A549 (cell line): ENCODE data around the gene KCP. TPM values are rescaled to one million over a fixed set of nuclear protein-coding genes. Genes with fewer than 3 reads are reported as not detected.

Experiments used
- ATAC-seq, 2 experiments: fragments of 200-7000 bp in 1 of 2; fragments of >200 bp in 1 of 2; cut with Nextera tagmentation in 1 of 2; cut with Tn5 transposase in 1 of 2; 3 replicates each; pipeline versions ENCODE4 v1.8.0 to v1.9.1; 2018 to 2020; ENCODE audit warnings: mild to moderate bottlenecking in 1 of 2, moderate library complexity in 1 of 2
- CTCF ChIA-PET: fragments of 300-600 bp; sonication (Branson Sonifier 250); formaldehyde crosslinking; extraction: SDS; loops from one replicate; lab custom pipeline; 2021; ENCODE audit warnings: antibody characterized with exemption, inconsistent platforms; lab: Yijun Ruan, JAX
- POLR2A ChIA-PET: fragments of 350-600 bp; formaldehyde crosslinking; extraction: SDS; loops from one replicate; lab custom pipeline; 2021; ENCODE audit warnings: antibody characterized with exemption, inconsistent platforms; lab: Yijun Ruan, JAX
- DNase-seq, 2 experiments: peaks; one replicate each; pipeline versions ENCODE4 v3.0.0 to v3.0.0-alpha.2; 2011 to 2016; ENCODE audit warnings: low read depth in 1 of 2, low spot score in 1 of 2
- FAIRE-seq: peaks from 2 replicates; lab custom pipeline; 2011; peaks lifted over from hg19 to GRCh38; lab: Jason Lieb, UNC
- H3K27ac ChIP-seq, 2 experiments: fragments of >200 bp; sonication (Bioruptor Twin); formaldehyde crosslinking; 3 replicates each; pipeline ENCODE4 v1.5.1; 2016 to 2017
- H3K4me1 ChIP-seq: fragments of >200 bp; sonication (Bioruptor Twin); formaldehyde crosslinking; 3 replicates; pipeline ENCODE4 v1.6.1; 2016
- H3K4me2 ChIP-seq: fragments of >200 bp; sonication (Bioruptor Twin); formaldehyde crosslinking; 3 replicates; pipeline ENCODE4 v1.6.1; 2016
- H3K4me3 ChIP-seq: fragments of >200 bp; sonication (Bioruptor Twin); formaldehyde crosslinking; 3 replicates; pipeline ENCODE4 v1.5.1; 2016
- H3K9me3 ChIP-seq: fragments of >200 bp; sonication (Bioruptor Twin); formaldehyde crosslinking; 3 replicates; pipeline ENCODE4 v1.6.1; 2016
- BHLHE40 ChIP-seq: IDR thresholded peaks from 2 replicates; pipeline ENCODE4 v1.6.1; 2012; ENCODE audit warnings: low read depth, low read length, inconsistent platforms
- CBX8 ChIP-seq: fragments of 200-600 bp; sonication (generic); IDR thresholded peaks from 2 replicates; pipeline ENCODE4 v1.6.1; 2016
- CHD4 ChIP-seq: fragments of 200-600 bp; sonication (generic); IDR thresholded peaks from 2 replicates; pipeline ENCODE4 v1.6.1; 2016; ENCODE audit warnings: antibody characterized with exemption, mild to moderate bottlenecking, borderline replicate concordance
- EHF ChIP-seq: fragments of 250-450 bp; sonication (Bioruptor Pico); IDR thresholded peaks from 2 replicates; pipeline ENCODE4 v1.5.0; 2020; ENCODE audit warnings: mild to moderate bottlenecking
- FOSL2 ChIP-seq, 2 experiments: fragments of 450-650 bp in 1 of 2; fragments of >200 bp in 1 of 2; sonication (Bioruptor Twin) in 1 of 2; formaldehyde crosslinking; IDR thresholded peaks; 2 replicates each; pipeline versions ENCODE4 v1.5.0 to v1.6.1; 2016 to 2020; ENCODE audit warnings: mild to moderate bottlenecking in 1 of 2, moderate library complexity in 1 of 2
- FOXS1 ChIP-seq: fragments of 250-450 bp; sonication (Bioruptor Pico); IDR thresholded peaks from 2 replicates; pipeline ENCODE4 v1.5.0; 2020; ENCODE audit warnings: mild to moderate bottlenecking, moderate library complexity
- HOXB5 ChIP-seq: fragments of 250-450 bp; sonication (Bioruptor Pico); IDR thresholded peaks from 2 replicates; pipeline ENCODE4 v1.5.0; 2020; ENCODE audit warnings: mild to moderate bottlenecking, moderate library complexity
- JUN ChIP-seq, 2 experiments: fragments of >200 bp; sonication (Bioruptor Twin); formaldehyde crosslinking; IDR thresholded peaks; 2 replicates in 1 of 2; 3 replicates in 1 of 2; pipeline ENCODE4 v1.6.1; 2016 to 2017
- NFE2L2 ChIP-seq: fragments of 150-350 bp; conservative IDR thresholded peaks from 2 replicates; pipeline ENCODE4 v1.6.1; 2014; ENCODE audit warnings: low read length
- NPAS2 ChIP-seq: fragments of 250-450 bp; sonication (Bioruptor Pico); IDR thresholded peaks from 2 replicates; pipeline ENCODE4 v1.8.0; 2022; ENCODE audit warnings: mild to moderate bottlenecking, moderate library complexity, borderline replicate concordance
- POLR2A ChIP-seq: IDR thresholded peaks from 2 replicates; pipeline ENCODE4 v1.6.1; 2012; ENCODE audit warnings: mild to moderate bottlenecking, low read length
- TFCP2L1 ChIP-seq: fragments of 250-450 bp; sonication (Bioruptor Pico); IDR thresholded peaks from 2 replicates; pipeline ENCODE4 v1.5.0; 2021; ENCODE audit warnings: mild to moderate bottlenecking
- ZC3H11A ChIP-seq: fragments of 450-650 bp; IDR thresholded peaks from 2 replicates; pipeline ENCODE4 v1.6.1; 2014; ENCODE audit warnings: antibody characterized with exemption, mild to moderate bottlenecking
- WGBS: methylation state at CpG from one replicate; pipeline ENCODE4 v1.1.6; 2017; ENCODE audit errors: missing lambda C conversion rate; 5-methylcytosine and 5-hydroxymethylcytosine counted together
- polyA plus RNA-seq, 4 experiments: library from polyadenylated mRNA; depleted of rRNA in 3 of 4; stranded (reverse); fragments of >200 nt; fragmentation: RNase III in 1 of 4; extraction: RNeasy Plus Mini Kit Qiagen cat#74134 plus additional on column Dnase treatment in 1 of 4; gene quantifications; 2 replicates in 3 of 4; 3 replicates in 1 of 4; pipeline ENCODE4 v1.2.3, GENCODE V29; 2011 to 2017
- TF ChIP-seq, protein P1 (sequence below): fragments of >200 bp; sonication (Bioruptor Twin); formaldehyde crosslinking; IDR thresholded peaks from 3 replicates; pipeline ENCODE4 v1.6.1; 2016
- TF ChIP-seq, protein P2 (sequence below): IDR thresholded peaks from 2 replicates; pipeline ENCODE4 v1.6.1; 2012
- TF ChIP-seq, protein P3 (sequence below): fragments of >200 bp; sonication (Bioruptor Twin); formaldehyde crosslinking; IDR thresholded peaks from 3 replicates; pipeline ENCODE4 v1.5.1; 2016
- TF ChIP-seq, protein P4 (sequence below): fragments of 450-650 bp; IDR thresholded peaks from 2 replicates; pipeline ENCODE4 v1.6.1; 2014; ENCODE audit warnings: antibody characterized with exemption
- TF ChIP-seq, protein P5 (sequence below): IDR thresholded peaks from 2 replicates; pipeline ENCODE4 v1.6.1; 2012
- TF ChIP-seq, protein P6 (sequence below): fragments of 250-450 bp; sonication (Bioruptor Pico); IDR thresholded peaks from 2 replicates; pipeline ENCODE4 v1.5.0; 2020; ENCODE audit warnings: low read depth, mild to moderate bottlenecking, moderate library complexity

The KCP gene
- polyA plus RNA-seq, 2 of the 4 experiments (the other 2 are of a cell fraction) = 0.14 TPM; not detected in 1

DNA sequence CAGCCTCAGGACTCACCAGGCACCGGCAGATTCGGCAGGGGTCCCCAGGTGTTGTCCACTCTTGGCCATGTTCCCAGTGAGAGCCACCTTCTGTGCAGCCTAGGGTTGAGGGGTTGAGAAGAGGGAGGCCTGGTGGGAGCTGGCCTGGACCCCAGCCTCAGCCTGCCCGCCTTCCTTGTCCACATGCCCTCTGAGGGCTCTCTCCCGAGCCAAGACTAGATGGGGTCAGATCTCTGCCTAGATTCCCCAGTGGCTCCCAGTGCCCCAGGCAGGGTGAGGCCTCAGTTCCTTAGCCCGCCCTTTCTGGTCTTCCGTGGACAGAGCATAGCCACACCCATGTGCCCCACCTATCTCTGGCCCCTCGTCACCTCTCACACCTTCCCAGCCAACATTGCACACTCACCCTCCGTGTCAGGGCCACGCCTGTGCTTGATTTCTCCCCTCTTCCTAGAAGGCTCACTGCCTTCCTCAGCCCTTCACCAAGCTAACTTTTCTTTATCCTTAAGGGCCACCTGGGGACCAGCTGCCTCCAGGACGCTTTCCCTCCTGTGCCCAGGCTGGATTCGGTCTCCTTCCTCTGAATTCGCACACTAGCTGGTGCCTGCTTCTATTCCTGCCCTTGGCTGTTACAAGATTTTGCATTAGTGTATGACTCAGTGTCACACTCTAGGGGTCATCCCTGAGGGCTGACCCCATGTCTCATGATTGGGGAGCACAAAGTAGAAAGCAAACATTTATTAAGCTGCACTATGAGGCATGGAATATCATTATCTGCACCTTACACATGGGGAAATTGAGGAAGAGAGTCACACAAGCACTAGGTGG is 7.5 kb downstream of the KCP start:
- Histone ChIP-seq H3K27ac (no peak overlapping the region), H3K4me2 (peak overlapping the region; percentile 38; the same call in 2 of the 3 replicates), H3K9me3 (no peaks in the 10 kb centered on the region), H3K4me3 (no peak overlapping the region), H3K4me1 (peaks cover 16% of the 10 kb centered on the region; the same call in 2 of the 3 replicates)
- FAIRE-seq (no peak), ATAC-seq (peak in 1 of 2 experiments; percentile 12; a peak in 1 of 6 replicates), DNase-seq (no peak)
- ChIA-PET POLR2A (interaction anchor here (0.6 kb wide), 1 partner anchor 17 kb away, joined by 9 read pairs; no protein-coding TSS in a partner anchor), CTCF (interaction anchor here (0.8 to 3.5 kb wide), 10 partner anchors 10 to 515 kb away, joined by 3 to 28 read pairs (median 3); no protein-coding TSS in a partner anchor)
- 55% methylated on average over 12 of the region's 12 CpGs for WGBS
- TF ChIP-seq HOXB5 (CRISPR knock-in tag) = no peak

DNA sequence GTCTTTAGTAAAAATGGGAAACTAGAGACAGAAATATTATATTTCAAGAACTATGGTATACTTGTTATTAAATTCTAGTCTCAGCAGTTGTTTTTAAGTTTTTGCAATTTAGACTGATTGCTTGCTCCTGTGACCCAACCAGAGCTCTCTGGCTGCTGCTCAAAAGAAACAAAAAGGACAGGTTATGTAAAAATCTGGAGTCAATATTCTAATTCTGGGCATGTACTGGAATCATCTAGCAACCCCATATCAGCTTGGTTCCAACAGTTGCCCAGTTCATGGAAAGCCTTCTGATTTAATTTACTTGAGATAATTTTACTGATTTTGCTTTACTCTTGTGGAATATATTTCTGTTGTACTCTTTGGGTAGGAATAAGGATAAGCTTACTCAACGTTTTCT is 10.3 kb downstream of the KCP start:
- no peak for ATAC-seq
- ChIA-PET POLR2A (interaction anchor here (0.6 kb wide), 1 partner anchor 157 kb away, joined by 3 read pairs; no protein-coding TSS in a partner anchor), CTCF (interaction anchor here (1.0 to 3.5 kb wide), 6 partner anchors 14 to 264 kb away, joined by 3 to 15 read pairs (median 4); no protein-coding TSS in a partner anchor)
- Histone ChIP-seq H3K4me1 (peaks cover 20% of the 10 kb centered on the region; the same call in 2 of the 3 replicates), H3K27ac (no peak overlapping the region), H3K9me3 (no peaks in the 10 kb centered on the region), H3K4me2 (no peak overlapping the region), H3K4me3 (no peak overlapping the region)
- 2% methylated on average over 1 of the region's 1 CpG for WGBS
- no peak for FAIRE-seq
- TF ChIP-seq BHLHE40 = no peak
- no peak for DNase-seq

DNA sequence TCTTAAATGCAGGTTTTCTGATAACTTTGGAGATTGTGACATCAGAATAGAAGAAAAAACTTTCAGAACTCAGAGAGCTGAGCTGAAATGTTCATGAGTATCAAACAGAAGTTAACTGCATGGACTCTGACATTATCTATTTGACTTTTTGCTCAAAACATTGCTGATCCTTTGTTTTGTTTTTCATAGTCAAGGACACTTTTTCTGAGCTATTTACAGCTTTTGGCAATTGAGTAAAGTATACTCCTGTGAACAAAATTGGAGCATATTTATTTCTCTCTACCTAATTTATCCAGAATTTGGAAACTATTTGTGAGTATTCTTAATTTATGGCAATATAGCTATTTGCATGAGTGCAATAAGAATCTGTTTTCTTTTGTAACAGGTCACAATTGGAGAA is 11.1 kb downstream of the KCP start:
- no peak for ATAC-seq
- H3K27ac ChIP-seq = no peak overlapping the region
- no peaks in the 10 kb centered on the region for H3K9me3 ChIP-seq
- H3K4me3 ChIP-seq = no peak overlapping the region
- ChIA-PET POLR2A (no interaction called here), CTCF (interaction anchor here (1.1 to 3.5 kb wide), 6 partner anchors 12 to 265 kb away, joined by 3 to 15 read pairs (median 4); no protein-coding TSS in a partner anchor)
- DNase-seq = no peak
- TF ChIP-seq NPAS2 (CRISPR knock-in tag) = no peak
- TF ChIP-seq, protein P1, sequence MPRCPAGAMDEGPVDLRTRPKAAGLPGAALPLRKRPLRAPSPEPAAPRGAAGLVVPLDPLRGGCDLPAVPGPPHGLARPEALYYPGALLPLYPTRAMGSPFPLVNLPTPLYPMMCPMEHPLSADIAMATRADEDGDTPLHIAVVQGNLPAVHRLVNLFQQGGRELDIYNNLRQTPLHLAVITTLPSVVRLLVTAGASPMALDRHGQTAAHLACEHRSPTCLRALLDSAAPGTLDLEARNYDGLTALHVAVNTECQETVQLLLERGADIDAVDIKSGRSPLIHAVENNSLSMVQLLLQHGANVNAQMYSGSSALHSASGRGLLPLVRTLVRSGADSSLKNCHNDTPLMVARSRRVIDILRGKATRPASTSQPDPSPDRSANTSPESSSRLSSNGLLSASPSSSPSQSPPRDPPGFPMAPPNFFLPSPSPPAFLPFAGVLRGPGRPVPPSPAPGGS = no peak
- FAIRE-seq = no peak
- H3K4me1 ChIP-seq = peaks cover 19% of the 10 kb centered on the region; the same call in 2 of the 3 replicates
- H3K4me2 ChIP-seq = no peak overlapping the region

DNA sequence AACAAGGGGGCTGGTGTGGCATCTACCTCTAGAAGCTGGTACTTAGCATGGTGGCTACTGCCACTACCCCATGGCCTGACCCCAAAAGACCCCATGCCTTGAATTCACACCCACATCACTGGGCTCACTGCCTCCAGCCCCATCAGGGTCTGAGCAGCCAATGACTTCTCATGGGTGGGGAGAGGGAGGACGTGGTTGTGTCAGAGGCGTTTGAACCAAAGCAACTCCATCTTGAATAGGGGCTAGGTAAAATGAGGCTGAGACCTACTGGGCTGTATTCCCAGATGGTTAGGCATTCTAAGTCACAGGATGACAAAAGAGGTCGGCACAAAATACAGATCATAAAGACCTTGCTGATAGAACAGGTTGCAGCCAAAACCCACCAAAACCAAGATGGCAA is 15.2 kb downstream of the KCP start:
- DNase-seq (no peak), FAIRE-seq (no peak), ATAC-seq (no peak)
- WGBS = 59% methylated on average over 3 of the region's 3 CpGs
- H3K9me3 ChIP-seq = no peaks in the 10 kb centered on the region
- H3K4me2 ChIP-seq = no peak overlapping the region
- H3K4me1 ChIP-seq = peaks cover 4% of the 10 kb centered on the region; the same call in 1 of the 3 replicates
- no peak overlapping the region for H3K4me3 ChIP-seq
- ChIA-PET POLR2A (no interaction called here), CTCF (interaction anchor here (1.1 to 3.0 kb wide), 2 partner anchors 10 to 12 kb away, joined by 3 to 11 read pairs; no protein-coding TSS in a partner anchor)
- TF ChIP-seq NFE2L2 = no peak
- TF ChIP-seq POLR2A = no peak
- no peak for TF ChIP-seq ZC3H11A
- no peak for TF ChIP-seq FOSL2 (IDR thresholded peaks at IDR 0.05)
- no peak for TF ChIP-seq FOSL2 (CRISPR knock-in tag; IDR thresholded peaks at IDR 0.05)
- TF ChIP-seq, protein P2, sequence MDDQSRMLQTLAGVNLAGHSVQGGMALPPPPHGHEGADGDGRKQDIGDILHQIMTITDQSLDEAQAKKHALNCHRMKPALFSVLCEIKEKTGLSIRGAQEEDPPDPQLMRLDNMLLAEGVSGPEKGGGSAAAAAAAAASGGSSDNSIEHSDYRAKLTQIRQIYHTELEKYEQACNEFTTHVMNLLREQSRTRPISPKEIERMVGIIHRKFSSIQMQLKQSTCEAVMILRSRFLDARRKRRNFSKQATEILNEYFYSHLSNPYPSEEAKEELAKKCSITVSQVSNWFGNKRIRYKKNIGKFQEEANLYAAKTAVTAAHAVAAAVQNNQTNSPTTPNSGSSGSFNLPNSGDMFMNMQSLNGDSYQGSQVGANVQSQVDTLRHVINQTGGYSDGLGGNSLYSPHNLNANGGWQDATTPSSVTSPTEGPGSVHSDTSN = no peak
- no peak for TF ChIP-seq TFCP2L1
- TF ChIP-seq, protein P3, sequence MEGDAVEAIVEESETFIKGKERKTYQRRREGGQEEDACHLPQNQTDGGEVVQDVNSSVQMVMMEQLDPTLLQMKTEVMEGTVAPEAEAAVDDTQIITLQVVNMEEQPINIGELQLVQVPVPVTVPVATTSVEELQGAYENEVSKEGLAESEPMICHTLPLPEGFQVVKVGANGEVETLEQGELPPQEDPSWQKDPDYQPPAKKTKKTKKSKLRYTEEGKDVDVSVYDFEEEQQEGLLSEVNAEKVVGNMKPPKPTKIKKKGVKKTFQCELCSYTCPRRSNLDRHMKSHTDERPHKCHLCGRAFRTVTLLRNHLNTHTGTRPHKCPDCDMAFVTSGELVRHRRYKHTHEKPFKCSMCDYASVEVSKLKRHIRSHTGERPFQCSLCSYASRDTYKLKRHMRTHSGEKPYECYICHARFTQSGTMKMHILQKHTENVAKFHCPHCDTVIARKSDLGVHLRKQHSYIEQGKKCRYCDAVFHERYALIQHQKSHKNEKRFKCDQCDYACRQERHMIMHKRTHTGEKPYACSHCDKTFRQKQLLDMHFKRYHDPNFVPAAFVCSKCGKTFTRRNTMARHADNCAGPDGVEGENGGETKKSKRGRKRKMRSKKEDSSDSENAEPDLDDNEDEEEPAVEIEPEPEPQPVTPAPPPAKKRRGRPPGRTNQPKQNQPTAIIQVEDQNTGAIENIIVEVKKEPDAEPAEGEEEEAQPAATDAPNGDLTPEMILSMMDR = no peak
- TF ChIP-seq, protein P4, sequence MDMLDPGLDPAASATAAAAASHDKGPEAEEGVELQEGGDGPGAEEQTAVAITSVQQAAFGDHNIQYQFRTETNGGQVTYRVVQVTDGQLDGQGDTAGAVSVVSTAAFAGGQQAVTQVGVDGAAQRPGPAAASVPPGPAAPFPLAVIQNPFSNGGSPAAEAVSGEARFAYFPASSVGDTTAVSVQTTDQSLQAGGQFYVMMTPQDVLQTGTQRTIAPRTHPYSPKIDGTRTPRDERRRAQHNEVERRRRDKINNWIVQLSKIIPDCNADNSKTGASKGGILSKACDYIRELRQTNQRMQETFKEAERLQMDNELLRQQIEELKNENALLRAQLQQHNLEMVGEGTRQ = no peak
- TF ChIP-seq, protein P5, sequence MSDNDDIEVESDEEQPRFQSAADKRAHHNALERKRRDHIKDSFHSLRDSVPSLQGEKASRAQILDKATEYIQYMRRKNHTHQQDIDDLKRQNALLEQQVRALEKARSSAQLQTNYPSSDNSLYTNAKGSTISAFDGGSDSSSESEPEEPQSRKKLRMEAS = no peak
- TF ChIP-seq, protein P6, sequence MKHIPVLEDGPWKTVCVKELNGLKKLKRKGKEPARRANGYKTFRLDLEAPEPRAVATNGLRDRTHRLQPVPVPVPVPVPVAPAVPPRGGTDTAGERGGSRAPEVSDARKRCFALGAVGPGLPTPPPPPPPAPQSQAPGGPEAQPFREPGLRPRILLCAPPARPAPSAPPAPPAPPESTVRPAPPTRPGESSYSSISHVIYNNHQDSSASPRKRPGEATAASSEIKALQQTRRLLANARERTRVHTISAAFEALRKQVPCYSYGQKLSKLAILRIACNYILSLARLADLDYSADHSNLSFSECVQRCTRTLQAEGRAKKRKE (CRISPR knock-in tag) = no peak
- no peak for TF ChIP-seq CHD4
- no peak for TF ChIP-seq EHF (CRISPR knock-in tag)
- TF ChIP-seq JUN (IDR thresholded peaks at IDR 0.05) = no peak
- no peak for TF ChIP-seq CBX8
- TF ChIP-seq FOXS1 (CRISPR knock-in tag) = no peak
- H3K27ac ChIP-seq = no peak overlapping the region
